Hematopoietic multipotent progenitor cell treated with erythropoietin and hydrocortisone succinate and interleukin-3 and kit ligand, for 17 days (in vitro differentiated cells): ENCODE data around the gene TRIB2.

Experiments
- DNase-seq: peaks from one replicate; pipeline ENCODE4 v3.0.0-alpha.2; 2015; ENCODE audit warnings: low spot score

The TRIB2 gene

GRCh38 chr2:12742891-12743290 lies 26.2 kb downstream of the TRIB2 start:
- DNase-seq: no peak

GRCh38 chr2:12750166-12750905 lies 33.6 kb downstream of the TRIB2 start:
- no peak for DNase-seq

- no peak for DNase-seq
These were observed 37.9 kb downstream of the TRIB2 start for GRCh38 chr2:12754643-12755042.

- DNase-seq: no peak
These were observed 38.6 kb downstream of the TRIB2 start for GRCh38 chr2:12755384-12755783.

GRCh38 chr2:12759248-12759647 lies 42.5 kb downstream of the TRIB2 start:
- no peak for DNase-seq

- no peak for DNase-seq
These were observed 44.4 kb downstream of the TRIB2 start for GRCh38 chr2:12761104-12761503.

- DNase-seq: no peak
These were observed 45.6 kb downstream of the TRIB2 start for GRCh38 chr2:12762337-12762736.

- no peak for DNase-seq
These were observed 46.2 kb downstream of the TRIB2 start for GRCh38 chr2:12762976-12763375.

GRCh38 chr2:12763486-12763885 lies 46.8 kb downstream of the TRIB2 start:
- no peak for DNase-seq

- DNase-seq: no peak
These were observed 47.5 kb downstream of the TRIB2 start for GRCh38 chr2:12764075-12764730.

GRCh38 chr2:12764849-12765605 lies 48.3 kb downstream of the TRIB2 start:
- DNase-seq: no peak

GRCh38 chr2:12766421-12766879 lies 49.7 kb downstream of the TRIB2 start:
- no peak for DNase-seq

GRCh38 chr2:12767541-12767940 lies 50.8 kb downstream of the TRIB2 start:
- DNase-seq: no peak

GRCh38 chr2:12767996-12768624 lies 51.4 kb downstream of the TRIB2 start:
- DNase-seq: no peak

GRCh38 chr2:12769492-12770105 lies 52.9 kb downstream of the TRIB2 start:
- DNase-seq: no peak

GRCh38 chr2:12770300-12770968 lies 53.7 kb downstream of the TRIB2 start:
- DNase-seq: no peak

GRCh38 chr2:12771154-12771553 lies 54.4 kb downstream of the TRIB2 start:
- DNase-seq: no peak

- DNase-seq: no peak
These were observed 57.1 kb downstream of the TRIB2 start for GRCh38 chr2:12773586-12774394.

GRCh38 chr2:12774395-12774727 lies 57.6 kb downstream of the TRIB2 start:
- no peak for DNase-seq

GRCh38 chr2:12776521-12776961 lies 59.8 kb downstream of the TRIB2 start:
- no peak for DNase-seq

- no peak for DNase-seq
These were observed 61.6 kb downstream of the TRIB2 start for GRCh38 chr2:12778369-12778768.
